SK-N-SH (cell line): ENCODE data around the gene CCR9.

ENCODE experiments used
- CHD2 ChIP-seq: fragments of 150-350 bp; IDR thresholded peaks from 2 replicates; pipeline ENCODE4 v1.6.1; 2018; ENCODE audit warnings: low read length; ENCODE audit not compliant: partially characterized antibody
- CTCF ChIP-seq: fragments of 200-600 bp; sonication (generic); IDR thresholded peaks from 2 replicates; pipeline ENCODE4 v1.6.1; 2017; ENCODE audit warnings: antibody characterized with exemption, mild to moderate bottlenecking, moderate library complexity
- GABPA ChIP-seq: IDR thresholded peaks from 2 replicates; pipeline ENCODE4 v1.4.0; 2012; ENCODE audit warnings: low read depth, mild to moderate bottlenecking
- MAX ChIP-seq: IDR thresholded peaks from 2 replicates; pipeline ENCODE4 v1.4.0; 2012; ENCODE audit warnings: low read depth
- NFIC ChIP-seq: IDR thresholded peaks from 2 replicates; pipeline ENCODE4 v1.4.0; 2012; ENCODE audit warnings: borderline replicate concordance
- NRF1 ChIP-seq: IDR thresholded peaks from 2 replicates; pipeline ENCODE4 v1.6.1; 2012; ENCODE audit warnings: low read depth, mild to moderate bottlenecking, low read length
- RCOR1 ChIP-seq: fragments of 150-350 bp; IDR thresholded peaks from 2 replicates; pipeline ENCODE4 v1.6.1; 2017; ENCODE audit warnings: antibody characterized with exemption, low read length
- USF2 ChIP-seq: fragments of 150-350 bp; IDR thresholded peaks from 2 replicates; pipeline ENCODE4 v1.6.1; 2017; ENCODE audit warnings: antibody characterized with exemption, low read length, low read depth, borderline replicate concordance

GRCh38 chr3:45922950-45923590, 36.7 kb downstream of the CCR9 start:
- no peak for TF ChIP-seq CTCF
- no peak for TF ChIP-seq MAX
- no peak for TF ChIP-seq GABPA
- TF ChIP-seq RCOR1: no peak
- no peak for TF ChIP-seq USF2
- TF ChIP-seq CHD2: no peak
- no peak for TF ChIP-seq NRF1
- no peak for TF ChIP-seq NFIC
